Choroid plexus epithelial cell (primary cell): Measurements from ENCODE around the gene SERPINB5.

Experiments
- DNase-seq: peaks from one replicate; pipeline ENCODE4 v3.0.0-alpha.2; 2010; ENCODE audit warnings: low read depth
- H3K4me3 ChIP-seq: 2 replicates; pipeline ENCODE4 v1.5.1; 2011; ENCODE audit warnings: low read depth, mild to moderate bottlenecking, control low read depth, low read length, moderate library complexity
- TF ChIP-seq, protein P1 (sequence below): conservative IDR thresholded peaks from 2 replicates; pipeline ENCODE4 v1.5.1; 2011; ENCODE audit warnings: low read depth, mild to moderate bottlenecking, control low read depth, inconsistent platforms, low read length, moderate library complexity

The SERPINB5 gene

GRCh38 chr18:63552581-63552980 is 75.8 kb downstream of the SERPINB5 start:
- no peak overlapping the region for H3K4me3 ChIP-seq
- DNase-seq: no peak
- TF ChIP-seq, protein P1, sequence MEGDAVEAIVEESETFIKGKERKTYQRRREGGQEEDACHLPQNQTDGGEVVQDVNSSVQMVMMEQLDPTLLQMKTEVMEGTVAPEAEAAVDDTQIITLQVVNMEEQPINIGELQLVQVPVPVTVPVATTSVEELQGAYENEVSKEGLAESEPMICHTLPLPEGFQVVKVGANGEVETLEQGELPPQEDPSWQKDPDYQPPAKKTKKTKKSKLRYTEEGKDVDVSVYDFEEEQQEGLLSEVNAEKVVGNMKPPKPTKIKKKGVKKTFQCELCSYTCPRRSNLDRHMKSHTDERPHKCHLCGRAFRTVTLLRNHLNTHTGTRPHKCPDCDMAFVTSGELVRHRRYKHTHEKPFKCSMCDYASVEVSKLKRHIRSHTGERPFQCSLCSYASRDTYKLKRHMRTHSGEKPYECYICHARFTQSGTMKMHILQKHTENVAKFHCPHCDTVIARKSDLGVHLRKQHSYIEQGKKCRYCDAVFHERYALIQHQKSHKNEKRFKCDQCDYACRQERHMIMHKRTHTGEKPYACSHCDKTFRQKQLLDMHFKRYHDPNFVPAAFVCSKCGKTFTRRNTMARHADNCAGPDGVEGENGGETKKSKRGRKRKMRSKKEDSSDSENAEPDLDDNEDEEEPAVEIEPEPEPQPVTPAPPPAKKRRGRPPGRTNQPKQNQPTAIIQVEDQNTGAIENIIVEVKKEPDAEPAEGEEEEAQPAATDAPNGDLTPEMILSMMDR: no peak

DNA sequence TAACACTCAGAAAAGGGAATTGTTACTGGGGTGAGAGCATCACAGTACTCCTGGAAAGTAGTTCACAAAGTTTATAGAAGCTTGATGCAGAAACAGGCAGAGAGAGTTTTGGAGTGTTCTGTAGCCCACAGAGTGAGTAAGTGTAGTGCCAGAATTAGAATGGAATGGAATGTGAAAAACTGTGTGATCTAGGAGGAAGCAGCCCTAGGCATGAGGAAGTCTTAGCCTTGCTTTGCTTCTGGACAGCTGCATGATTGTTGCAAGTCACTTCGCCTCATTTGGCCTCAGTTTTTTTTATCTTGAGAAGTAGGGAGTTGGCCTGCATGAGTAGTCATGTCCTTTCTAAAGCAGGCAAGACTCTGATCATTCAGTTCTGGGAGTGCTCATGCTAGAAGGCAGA is 76.3 kb downstream of the SERPINB5 start:
- peak; percentile 78 for DNase-seq
- no peak overlapping the region for H3K4me3 ChIP-seq
- TF ChIP-seq, protein P1: no peak
